ENCODE data around the gene HOXD12. TPM values are rescaled to one million over a fixed set of nuclear protein-coding genes. Genes with fewer than 3 reads are reported as not detected.

HOXD12 gene
- total RNA-seq, 4 donors from 2014 or later, result not detected

- TF ChIP-seq CTCF (IDR thresholded peaks at IDR 0.05; ENCODE audit: low read depth), result no peak
These were observed 22.6 kb downstream of the HOXD12 start for GRCh38 chr2:176122052-176122682.

DNA sequence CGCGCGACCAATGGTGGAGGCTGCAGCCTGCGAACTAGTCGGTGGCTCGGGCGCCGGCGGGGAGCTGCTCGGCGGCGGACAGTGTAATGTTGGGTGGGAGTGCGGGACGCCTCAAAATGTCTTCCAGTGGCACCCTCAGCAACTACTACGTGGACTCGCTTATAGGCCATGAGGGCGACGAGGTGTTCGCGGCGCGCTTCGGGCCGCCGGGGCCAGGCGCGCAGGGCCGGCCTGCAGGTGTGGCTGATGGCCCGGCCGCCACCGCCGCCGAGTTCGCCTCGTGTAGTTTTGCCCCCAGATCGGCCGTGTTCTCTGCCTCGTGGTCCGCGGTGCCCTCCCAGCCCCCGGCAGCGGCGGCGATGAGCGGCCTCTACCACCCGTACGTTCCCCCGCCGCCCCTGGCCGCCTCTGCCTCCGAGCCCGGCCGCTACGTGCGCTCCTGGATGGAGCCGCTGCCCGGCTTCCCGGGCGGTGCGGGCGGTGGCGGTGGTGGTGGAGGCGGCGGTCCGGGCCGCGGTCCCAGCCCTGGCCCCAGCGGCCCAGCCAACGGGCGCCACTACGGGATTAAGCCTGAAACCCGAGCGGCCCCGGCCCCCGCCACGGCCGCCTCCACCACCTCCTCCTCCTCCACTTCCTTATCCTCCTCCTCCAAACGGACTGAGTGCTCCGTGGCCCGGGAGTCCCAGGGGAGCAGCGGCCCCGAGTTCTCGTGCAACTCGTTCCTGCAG lies 23.3 kb downstream of the HOXD12 start, which contains the start of gene HOXD9:
Gene HOXD9 (plus strand): TSS at position 37 of the 728 bp plus-strand sequence. CDS start 50 bp downstream, at position 87.
- TF ChIP-seq CTCF (IDR thresholded peaks at IDR 0.05; ENCODE audit: low read depth), result no peak

DNA sequence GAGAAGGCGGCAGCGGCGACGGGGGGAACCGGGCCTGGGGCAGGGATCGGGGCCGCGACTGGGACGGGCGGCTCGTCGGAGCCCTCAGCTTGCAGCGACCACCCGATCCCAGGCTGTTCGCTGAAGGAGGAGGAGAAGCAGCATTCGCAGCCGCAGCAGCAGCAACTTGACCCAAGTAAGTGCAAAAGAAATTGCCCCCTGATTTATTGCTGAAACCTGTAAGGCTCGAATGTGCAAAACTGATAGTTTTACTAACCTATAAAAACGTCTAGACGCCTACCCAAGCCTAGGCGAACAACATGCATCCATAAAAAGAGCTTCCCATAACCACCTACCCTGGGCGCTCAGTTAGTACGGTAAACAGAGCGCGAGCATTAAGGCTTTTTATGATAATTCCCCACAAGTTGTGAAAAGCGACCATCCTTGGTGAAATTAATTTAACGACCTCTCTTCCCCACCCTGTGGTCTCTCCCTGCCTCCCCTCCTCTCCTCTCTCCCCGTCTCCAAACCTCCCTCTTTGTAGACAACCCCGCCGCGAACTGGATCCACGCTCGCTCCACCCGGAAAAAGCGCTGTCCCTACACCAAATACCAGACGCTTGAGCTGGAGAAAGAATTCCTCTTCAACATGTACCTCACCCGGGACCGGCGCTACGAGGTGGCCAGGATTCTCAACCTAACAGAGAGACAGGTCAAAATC lies 24.0 kb downstream of the HOXD12 start:
- no peak for TF ChIP-seq CTCF (IDR thresholded peaks at IDR 0.05; ENCODE audit: low read depth)

GRCh38 chr2:176124110-176124946 lies 24.7 kb downstream of the HOXD12 start:
- TF ChIP-seq CTCF (IDR thresholded peaks at IDR 0.05; ENCODE audit: low read depth), result no peak

GRCh38 chr2:176124947-176125771 lies 25.6 kb downstream of the HOXD12 start:
- TF ChIP-seq CTCF (IDR thresholded peaks at IDR 0.05; ENCODE audit: low read depth), result no peak

DNA sequence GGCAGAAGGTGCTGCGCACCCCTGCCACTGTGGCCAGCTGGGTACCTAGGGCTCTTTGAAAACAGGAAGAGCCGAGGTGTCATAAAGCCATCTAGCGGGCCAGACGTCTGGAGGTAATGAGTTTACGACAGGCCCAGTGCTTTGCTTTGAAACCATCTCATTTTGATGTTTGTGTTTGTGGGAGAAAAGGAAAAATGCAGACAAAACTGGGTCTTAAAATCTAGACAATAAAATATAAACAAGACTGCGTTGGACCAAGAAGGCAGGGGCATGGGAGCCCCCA lies 26.1 kb downstream of the HOXD12 start:
- TF ChIP-seq CTCF (IDR thresholded peaks at IDR 0.05; ENCODE audit: low read depth), result no peak

All from subcutaneous adipose tissue (tissue), 4 donors.